Measurements from ENCODE around the gene SIX5. TPM values are rescaled to one million over a fixed set of nuclear protein-coding genes. Genes with fewer than 3 reads are reported as not detected.

The SIX5 gene
- total RNA-seq, 1 experiment from 2014 or later: 22.1 TPM

- in situ Hi-C loops (cut with HindIII; ENCODE audit: low sequenced_read_pairs): no loop called here
- DNase-seq (ENCODE audit: low spot score): no peak
Observed at GRCh38 chr19:45794627-45795026, 25.6 kb upstream of the SIX5 start.

- in situ Hi-C loops (cut with HindIII; ENCODE audit: low sequenced_read_pairs): no loop called here
- DNase-seq (ENCODE audit: low spot score): no peak
Observed at GRCh38 chr19:45793876-45794275, 24.8 kb upstream of the SIX5 start.

- no peak for DNase-seq (ENCODE audit: low spot score)
- in situ Hi-C loops (cut with HindIII; ENCODE audit: low sequenced_read_pairs): no loop called here
Observed at GRCh38 chr19:45793178-45793564, 24.1 kb upstream of the SIX5 start.

GRCh38 chr19:45792470-45793177 is 23.6 kb upstream of the SIX5 start, which contains the start of gene DMWD:
TSS of gene DMWD (minus strand) at chr19:45792845. CDS start at chr19:45792756, 89 bp downstream.
- in situ Hi-C loops (cut with HindIII; ENCODE audit: low sequenced_read_pairs): no loop called here
- peak; percentile 99 for DNase-seq (ENCODE audit: low spot score)

- DNase-seq (ENCODE audit: low spot score): no peak
- in situ Hi-C loops (cut with HindIII; ENCODE audit: low sequenced_read_pairs): no loop called here
Observed at GRCh38 chr19:45791744-45792469, 22.9 kb upstream of the SIX5 start.

GRCh38 chr19:45790942-45791341 is 21.9 kb upstream of the SIX5 start:
- in situ Hi-C loops (cut with HindIII; ENCODE audit: low sequenced_read_pairs): no loop called here
- DNase-seq (ENCODE audit: low spot score): no peak

GRCh38 chr19:45789035-45789786 is 20.2 kb upstream of the SIX5 start:
- in situ Hi-C loops (cut with HindIII; ENCODE audit: low sequenced_read_pairs): no loop called here

GRCh38 chr19:45786533-45786894 is 17.5 kb upstream of the SIX5 start:
- in situ Hi-C loops (cut with HindIII; ENCODE audit: low sequenced_read_pairs): no loop called here

More at GRCh38 chr19:45789035-45789786, 20.2 kb upstream of the SIX5 start:
- no peak for DNase-seq (ENCODE audit: low spot score)

GRCh38 chr19:45785781-45786532 is 16.9 kb upstream of the SIX5 start:
- in situ Hi-C loops (cut with HindIII; ENCODE audit: low sequenced_read_pairs): no loop called here
- DNase-seq (ENCODE audit: low spot score): no peak

More at GRCh38 chr19:45786533-45786894, 17.5 kb upstream of the SIX5 start:
- no peak for DNase-seq (ENCODE audit: low spot score)

- DNase-seq (ENCODE audit: low spot score): no peak
- in situ Hi-C loops (cut with HindIII; ENCODE audit: low sequenced_read_pairs): no loop called here
Observed at GRCh38 chr19:45785097-45785496, 16.0 kb upstream of the SIX5 start.

- in situ Hi-C loops (cut with HindIII; ENCODE audit: low sequenced_read_pairs): no loop called here
- no peak for DNase-seq (ENCODE audit: low spot score)
Observed at GRCh38 chr19:45784096-45784495, 15.0 kb upstream of the SIX5 start.

- in situ Hi-C loops (cut with HindIII; ENCODE audit: low sequenced_read_pairs): no loop called here
- no peak for DNase-seq (ENCODE audit: low spot score)
Observed at GRCh38 chr19:45782820-45783785, 14.1 kb upstream of the SIX5 start.

- in situ Hi-C loops (cut with HindIII; ENCODE audit: low sequenced_read_pairs): no loop called here
- DNase-seq (ENCODE audit: low spot score): no peak
Observed at GRCh38 chr19:45782162-45782691, 13.2 kb upstream of the SIX5 start, which contains the start of gene DMPK. TSS of gene DMPK (minus strand) at chr19:45782490. CDS start at chr19:45782352, 138 bp downstream.

- in situ Hi-C loops (cut with HindIII; ENCODE audit: low sequenced_read_pairs): no loop called here
- DNase-seq (ENCODE audit: low spot score): no peak
Observed at GRCh38 chr19:45781214-45782161, 12.4 kb upstream of the SIX5 start.

GRCh38 chr19:45780448-45781213 is 11.6 kb upstream of the SIX5 start:
- no peak for DNase-seq (ENCODE audit: low spot score)
- in situ Hi-C loops (cut with HindIII; ENCODE audit: low sequenced_read_pairs): no loop called here

- DNase-seq (ENCODE audit: low spot score): no peak
- in situ Hi-C loops (cut with HindIII; ENCODE audit: low sequenced_read_pairs): no loop called here
Observed at GRCh38 chr19:45780146-45780447, 11.0 kb upstream of the SIX5 start.

All from G401 (cell line).